Stimulated activated CD4-positive, alpha-beta T cell treated with anti-CD3 and anti-CD28 coated beads, TNF-alpha, amount 100 ng/mL, for 24 hours (primary cell): Measurements from ENCODE around the gene NKIRAS1.

Source experiments
- DNase-seq, 3 experiments: peaks; one replicate each; pipeline ENCODE4 v3.0.0-alpha.2; 2020; ENCODE audit warnings: low read depth in 3 of 3

NKIRAS1 gene

DNA sequence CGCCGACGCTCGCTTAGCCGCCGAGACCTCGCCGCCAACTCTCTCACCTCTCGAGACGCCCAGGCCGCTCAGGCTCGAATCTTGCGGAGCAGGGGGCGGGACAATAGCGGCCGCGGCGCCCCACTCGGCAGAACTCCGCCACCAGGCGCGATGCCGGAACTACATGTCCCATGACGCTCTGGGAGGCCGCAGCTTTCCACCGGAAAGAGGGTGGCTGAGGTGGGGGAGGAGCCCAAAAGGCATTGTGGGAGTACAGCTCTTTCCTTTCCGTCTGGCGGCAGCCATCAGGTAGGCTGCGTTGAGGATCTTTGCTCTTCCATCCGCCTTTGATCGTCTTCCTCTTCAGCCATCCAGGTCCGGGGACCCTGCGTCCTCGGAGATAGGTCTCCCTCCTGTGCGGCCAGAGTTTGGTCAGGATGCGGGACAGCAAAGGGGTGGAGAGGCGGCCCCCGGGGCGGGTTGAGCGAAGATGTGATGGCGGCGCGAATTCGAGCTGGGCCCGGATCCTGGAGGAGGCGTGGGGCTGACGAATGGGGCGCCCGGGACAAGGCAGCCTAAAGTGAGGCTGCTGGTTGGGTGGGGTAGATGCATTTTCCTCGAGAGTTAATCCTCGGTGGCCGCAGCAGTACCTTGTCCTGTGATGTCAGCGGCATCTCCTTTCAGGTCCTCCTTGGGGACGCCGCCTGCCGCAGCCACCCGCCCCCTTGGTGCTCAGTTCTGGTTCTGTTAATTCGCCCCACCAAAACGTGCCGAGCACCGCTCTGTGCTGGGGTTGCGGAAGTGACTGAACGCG is at the start of gene NKIRAS1, which contains the start of gene RPL15:
NKIRAS1 (minus strand) TSS at position 105 of the 793 bp plus-strand sequence. CDS start 6,086 bp downstream, outside the sequence.
RPL15 (plus strand) TSS at position 247 of the 793 bp plus-strand sequence. CDS start 728 bp downstream, outside the sequence.
- DNase-seq, result peak; percentile 93 to 95 (median 94)

DNA sequence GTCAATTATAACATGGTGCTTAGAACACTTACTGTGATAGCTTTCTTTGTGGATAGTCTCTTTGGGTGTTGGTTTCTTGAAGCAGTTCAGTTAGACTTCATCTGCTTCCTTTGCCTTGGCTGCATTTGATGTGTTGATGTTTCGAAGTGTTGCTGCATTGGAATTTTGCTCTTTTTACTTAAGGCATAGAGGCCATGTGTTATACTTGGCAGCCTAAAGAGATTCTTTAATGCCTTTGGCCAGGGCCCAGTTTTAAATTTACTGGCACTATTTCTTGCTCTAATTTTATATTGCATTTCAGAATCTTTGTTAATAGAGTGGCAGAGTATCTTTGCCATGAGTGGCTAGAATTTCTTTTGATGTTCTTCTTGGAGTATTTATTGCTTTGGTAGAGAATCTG is 49.5 kb upstream of the NKIRAS1 start:
- DNase-seq, result no peak

DNA sequence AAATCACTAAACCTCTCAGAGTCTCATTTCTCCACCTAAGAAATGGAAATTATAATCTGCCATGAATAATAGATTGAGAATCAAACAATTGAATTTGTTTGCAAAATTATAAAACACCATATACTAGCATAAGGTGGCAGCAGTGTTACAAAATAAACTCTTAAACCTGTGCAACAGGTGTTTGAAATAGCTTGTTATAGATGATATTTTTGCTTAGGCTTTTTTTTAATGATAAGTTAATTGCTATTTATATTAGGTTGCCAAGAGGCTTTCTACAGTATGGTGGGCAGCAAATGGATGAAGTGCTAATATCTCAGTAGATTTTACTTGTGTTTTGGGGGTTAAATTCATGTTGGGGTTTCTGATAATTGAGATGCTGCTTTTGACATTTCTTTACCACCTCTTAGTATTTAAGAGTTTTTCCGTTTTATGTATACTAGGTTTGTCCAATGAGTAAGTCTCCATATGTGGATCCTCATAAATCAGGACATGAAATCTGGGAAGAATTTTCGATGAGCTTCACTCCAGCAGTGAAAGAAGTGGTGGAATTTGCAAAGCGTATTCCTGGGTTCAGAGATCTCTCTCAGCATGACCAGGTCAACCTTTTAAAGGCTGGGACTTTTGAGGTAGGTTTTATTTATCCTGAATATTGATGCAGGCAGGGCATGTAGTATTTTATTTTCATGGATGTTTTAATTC is 47.9 kb upstream of the NKIRAS1 start:
- no peak for DNase-seq

DNA sequence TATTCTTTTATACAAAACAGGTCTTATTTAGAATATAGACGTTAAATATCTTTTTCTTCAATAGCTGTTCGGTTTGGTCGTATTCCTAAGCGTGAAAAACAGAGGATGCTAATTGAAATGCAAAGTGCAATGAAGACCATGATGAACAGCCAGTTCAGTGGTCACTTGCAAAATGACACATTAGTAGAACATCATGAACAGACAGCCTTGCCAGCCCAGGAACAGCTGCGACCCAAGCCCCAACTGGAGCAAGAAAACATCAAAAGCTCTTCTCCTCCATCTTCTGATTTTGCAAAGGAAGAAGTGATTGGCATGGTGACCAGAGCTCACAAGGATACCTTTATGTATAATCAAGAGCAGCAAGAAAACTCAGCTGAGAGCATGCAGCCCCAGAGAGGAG is 45.1 kb upstream of the NKIRAS1 start:
- no peak for DNase-seq

- no peak for DNase-seq
These were observed 44.3 kb upstream of the NKIRAS1 start for GRCh38 chr3:23961066-23961465.

DNA sequence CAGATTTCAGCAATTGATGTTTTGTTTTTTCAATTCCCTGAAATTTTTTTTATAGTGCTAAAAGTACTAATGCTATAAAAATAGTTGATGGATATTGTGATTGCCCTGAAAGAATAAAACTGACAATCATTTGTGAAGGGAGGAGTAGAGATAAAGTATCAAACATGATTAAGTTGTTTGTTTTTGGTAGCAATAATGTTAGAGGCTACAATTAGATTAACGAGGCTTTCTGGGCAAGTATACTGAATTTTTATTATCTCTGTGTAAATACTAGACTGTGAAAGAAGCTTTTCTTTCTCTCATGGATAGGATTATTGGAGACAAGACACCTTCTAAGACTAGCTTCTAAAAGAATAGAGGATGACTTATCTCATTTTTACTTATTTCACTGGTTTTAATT is 43.9 kb upstream of the NKIRAS1 start:
- no peak for DNase-seq

- DNase-seq, result no peak
These were observed 42.5 kb upstream of the NKIRAS1 start for GRCh38 chr3:23959135-23959900.

- DNase-seq, result no peak
These were observed 39.9 kb upstream of the NKIRAS1 start for GRCh38 chr3:23956701-23957100.

DNA sequence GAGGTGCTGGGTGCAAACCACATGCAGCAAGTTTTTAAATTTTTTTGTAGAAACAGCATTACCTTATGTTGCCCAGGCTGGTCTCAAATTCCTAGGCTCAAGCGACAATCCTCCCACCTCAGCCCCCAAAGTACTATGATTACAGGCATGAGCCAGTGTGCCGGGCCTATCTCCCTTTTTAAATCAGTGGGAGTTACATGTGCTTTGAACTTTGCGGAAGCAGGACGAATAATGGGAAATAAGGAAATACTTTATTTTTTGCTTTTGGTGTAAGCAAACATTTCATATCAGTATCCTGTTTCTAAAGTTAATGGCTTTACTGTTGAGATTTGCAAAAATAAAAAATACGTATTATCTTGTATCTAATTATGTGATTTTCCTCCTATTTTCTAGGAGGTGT is 37.4 kb upstream of the NKIRAS1 start:
- DNase-seq, result no peak

GRCh38 chr3:23953523-23953922 is 36.7 kb upstream of the NKIRAS1 start:
- DNase-seq, result no peak

DNA sequence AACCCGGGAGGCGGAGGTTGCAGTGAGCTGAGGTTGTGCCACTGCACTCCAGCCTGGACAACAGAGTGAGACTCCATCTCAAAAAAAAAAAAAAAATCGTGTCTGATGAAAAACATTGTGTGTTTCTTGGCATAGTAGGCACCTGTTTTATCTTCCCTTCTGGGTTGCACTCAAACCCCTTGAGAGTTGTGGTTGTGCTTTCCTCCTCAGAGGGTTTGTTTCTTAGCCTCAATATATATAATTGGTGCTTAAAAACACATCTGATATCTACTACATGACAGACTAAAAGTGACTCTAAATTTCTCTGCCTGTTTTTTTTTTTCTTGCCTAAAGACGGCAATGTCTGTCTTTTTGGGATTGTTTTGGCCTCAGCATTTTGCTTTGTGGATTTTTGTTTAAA is 35.9 kb upstream of the NKIRAS1 start:
- no peak for DNase-seq

GRCh38 chr3:23950293-23950692 is 33.5 kb upstream of the NKIRAS1 start:
- DNase-seq, result no peak

GRCh38 chr3:23949784-23950183 is 33.0 kb upstream of the NKIRAS1 start:
- DNase-seq, result no peak

DNA sequence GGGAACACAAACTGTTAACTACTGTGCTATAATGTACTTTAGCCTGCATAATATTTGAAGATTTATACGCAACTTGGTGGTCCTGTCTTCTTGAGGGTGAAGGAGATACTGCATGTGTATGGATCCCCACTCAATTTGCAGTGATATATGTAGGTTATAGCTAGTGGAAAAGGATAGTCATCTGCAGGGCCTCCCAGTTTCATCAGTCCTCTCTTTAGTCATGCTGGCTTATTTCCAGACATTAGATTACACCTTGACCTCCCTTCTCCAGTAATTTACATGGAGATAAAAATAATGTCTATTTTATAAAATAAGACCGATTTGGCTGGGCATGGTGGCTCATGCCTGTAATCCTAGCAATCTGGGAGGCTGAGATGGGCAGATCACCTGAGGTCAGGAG is 32.0 kb upstream of the NKIRAS1 start:
- no peak for DNase-seq

GRCh38 chr3:23945913-23946687 is 29.3 kb upstream of the NKIRAS1 start:
- peak; percentile 94 to 97 (median 96) for DNase-seq

GRCh38 chr3:23945663-23945912 is 28.8 kb upstream of the NKIRAS1 start:
- DNase-seq, result no peak

DNA sequence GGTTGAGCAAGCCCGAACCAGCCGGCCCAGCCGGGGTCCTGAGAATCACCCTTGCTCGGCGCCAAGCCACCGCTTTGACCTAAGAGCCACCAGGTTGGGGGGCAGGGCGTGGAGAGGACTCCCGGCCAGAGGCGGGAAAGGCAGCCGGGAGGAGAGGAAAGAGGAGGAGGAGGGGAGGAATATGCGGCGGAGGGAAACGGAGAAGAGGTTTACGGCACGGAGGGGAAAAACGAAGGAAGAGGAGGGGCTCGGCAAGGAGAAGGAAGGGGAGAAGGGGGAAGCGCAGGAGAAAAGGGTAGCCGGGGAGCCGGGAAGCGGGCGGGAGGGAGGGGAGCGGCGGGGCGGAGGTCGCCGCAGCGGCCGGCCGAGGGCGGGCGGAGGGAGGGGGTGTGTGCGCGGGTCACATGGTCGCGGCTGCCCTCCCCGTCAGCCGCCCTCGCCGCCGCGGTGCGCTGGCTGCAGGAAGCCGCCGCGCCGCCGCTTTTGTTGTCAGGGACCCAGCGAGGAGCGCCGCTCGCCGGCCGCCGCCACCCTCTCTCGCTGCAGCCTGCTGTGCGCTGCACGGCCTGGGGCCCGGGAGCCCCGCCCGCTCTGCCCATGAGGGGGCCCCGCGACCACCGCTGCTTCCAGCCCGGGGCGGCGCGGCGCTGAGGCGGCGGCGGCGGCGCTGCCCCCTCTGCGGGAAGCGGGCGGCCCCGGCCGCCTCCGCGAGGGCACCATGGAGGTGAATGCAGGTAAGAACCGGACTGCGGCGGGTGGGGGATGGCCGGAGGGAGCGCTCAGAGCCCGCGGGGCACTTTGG is 28.3 kb upstream of the NKIRAS1 start, which contains the start of gene NR1D2:
NR1D2 (plus strand) TSS at position 426 of the 802 bp plus-strand sequence; CDS start at position 719, 293 bp downstream.
- peak; percentile 41 to 73 (median 52) for DNase-seq

- no peak for DNase-seq
These were observed 27.4 kb upstream of the NKIRAS1 start for GRCh38 chr3:23944007-23944783.

DNA sequence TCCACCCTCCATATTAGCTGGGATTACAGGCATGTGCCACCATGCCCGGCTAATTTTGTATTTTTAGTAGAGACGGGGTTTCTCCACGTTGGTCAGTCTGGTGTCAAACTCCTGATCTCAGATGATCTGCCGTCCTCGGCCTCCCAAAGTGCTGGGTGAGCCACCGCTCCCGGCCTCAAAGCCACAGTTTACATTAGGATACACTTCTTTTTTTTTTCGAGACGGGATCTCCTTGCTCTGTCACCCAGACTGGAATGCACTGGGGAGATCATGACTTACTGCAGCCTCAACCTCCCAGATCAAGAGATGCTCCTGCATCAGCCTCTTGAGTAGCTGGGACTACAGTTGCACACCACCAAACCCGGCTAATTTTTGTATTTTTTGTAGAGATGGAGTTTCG is 25.8 kb upstream of the NKIRAS1 start:
- no peak for DNase-seq

GRCh38 chr3:23941440-23941839 is 24.6 kb upstream of the NKIRAS1 start:
- no peak for DNase-seq
